ENCODE measurements around the gene USP43. TPM values are rescaled to one million over a fixed set of nuclear protein-coding genes. Genes with fewer than 3 reads are reported as not detected.

Gene USP43
- total and polyA plus RNA-seq, 2 donors (not counting 1 experiment from before 2014, with no cell fraction given) = 0.16 to 0.30 TPM

DNA sequence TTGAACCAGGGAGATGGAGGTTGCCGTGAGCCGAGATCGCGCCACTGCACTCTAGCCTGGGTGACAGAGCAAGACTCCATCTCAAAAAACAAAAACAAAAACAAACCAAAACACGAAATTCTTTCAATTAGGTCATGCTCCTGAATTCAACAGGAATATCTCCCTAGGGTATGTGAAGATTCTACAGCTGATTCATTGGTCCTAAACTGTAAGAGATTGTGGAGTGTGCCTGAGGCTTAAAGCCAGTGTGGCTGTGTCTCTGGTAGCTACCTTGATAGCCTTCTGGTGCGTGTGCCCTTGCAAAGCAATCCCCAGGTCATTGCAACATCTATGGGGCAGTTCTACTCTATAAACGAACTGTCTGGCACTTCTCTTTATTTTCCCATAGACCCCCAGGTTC is 48.4 kb downstream of the USP43 start:
- Histone ChIP-seq H3K4me2 (replicated peaks; ENCODE audit: low read depth, low read length, poor library complexity, severe bottlenecking) (no peak overlapping the region), H3K79me2 (ENCODE audit: control insufficient read depth, insufficient read depth, low read length) (no peaks in the 10 kb centered on the region), H3K4me1 (ENCODE audit: control insufficient read depth in 2 of 2, insufficient read depth in 2 of 2, low read length in 2 of 2) (no peaks in the 10 kb centered on the region), H3K27me3 (replicated peaks in 1 of 4; ENCODE audit: control extremely low read depth in 1 of 4, control insufficient read depth in 3 of 4, insufficient read depth in 4 of 4, low read length in 3 of 4) (no peaks in the 10 kb centered on the region), H3K36me3 (replicated peaks in 1 of 2; ENCODE audit: control extremely low read depth in 1 of 2, control insufficient read depth in 1 of 2, extremely low read depth in 1 of 2, insufficient read depth in 2 of 2, low read length in 1 of 2) (no peaks in the 10 kb centered on the region), H4K20me1 (ENCODE audit: control insufficient read depth, insufficient read depth, low read length, poor library complexity, severe bottlenecking) (no peaks in the 10 kb centered on the region), H2AFZ (ENCODE audit: insufficient read depth, low read depth, low read length, poor library complexity, severe bottlenecking) (no peak overlapping the region), H3K9me3 (ENCODE audit: control extremely low read depth in 1 of 3, control insufficient read depth in 2 of 3, insufficient read depth in 1 of 3, low read length in 2 of 3) (peaks cover 0 to 6% (median 0%) of the 10 kb centered on the region in 3 donors), H3K9ac (ENCODE audit: low read length) (no peak overlapping the region), H3K4me3 (ENCODE audit: control extremely low read depth in 1 of 5, extremely low read depth in 1 of 5, insufficient read depth in 1 of 5, low read depth in 2 of 5, low read length in 4 of 5) (no peak overlapping the region), H3K27ac (ENCODE audit: low read length in 2 of 2) (no peak overlapping the region)
- no peaks in the 10 kb centered on the region for H3K4me1 Mint-ChIP-seq
- POLR2A ChIA-PET = no interaction called here
- no peak overlapping the region for H3K27ac Mint-ChIP-seq
- no peak for DNase-seq
- no peak overlapping the region for H3K4me3 Mint-ChIP-seq
- H3K9me3 Mint-ChIP-seq (ENCODE audit: insufficient read depth) = no peaks in the 10 kb centered on the region
- no peaks in the 10 kb centered on the region for H3K27me3 Mint-ChIP-seq
- ATAC-seq (ENCODE audit: low read depth) = no peak
- intact Hi-C loops (cut with micrococcal nuclease) = no loop called here
- no peak for TF ChIP-seq EZH2 (IDR thresholded peaks at IDR 0.05; ENCODE audit: borderline replicate concordance, insufficient read depth, low read depth, low read length, poor library complexity, severe bottlenecking)
- TF ChIP-seq, protein P1, sequence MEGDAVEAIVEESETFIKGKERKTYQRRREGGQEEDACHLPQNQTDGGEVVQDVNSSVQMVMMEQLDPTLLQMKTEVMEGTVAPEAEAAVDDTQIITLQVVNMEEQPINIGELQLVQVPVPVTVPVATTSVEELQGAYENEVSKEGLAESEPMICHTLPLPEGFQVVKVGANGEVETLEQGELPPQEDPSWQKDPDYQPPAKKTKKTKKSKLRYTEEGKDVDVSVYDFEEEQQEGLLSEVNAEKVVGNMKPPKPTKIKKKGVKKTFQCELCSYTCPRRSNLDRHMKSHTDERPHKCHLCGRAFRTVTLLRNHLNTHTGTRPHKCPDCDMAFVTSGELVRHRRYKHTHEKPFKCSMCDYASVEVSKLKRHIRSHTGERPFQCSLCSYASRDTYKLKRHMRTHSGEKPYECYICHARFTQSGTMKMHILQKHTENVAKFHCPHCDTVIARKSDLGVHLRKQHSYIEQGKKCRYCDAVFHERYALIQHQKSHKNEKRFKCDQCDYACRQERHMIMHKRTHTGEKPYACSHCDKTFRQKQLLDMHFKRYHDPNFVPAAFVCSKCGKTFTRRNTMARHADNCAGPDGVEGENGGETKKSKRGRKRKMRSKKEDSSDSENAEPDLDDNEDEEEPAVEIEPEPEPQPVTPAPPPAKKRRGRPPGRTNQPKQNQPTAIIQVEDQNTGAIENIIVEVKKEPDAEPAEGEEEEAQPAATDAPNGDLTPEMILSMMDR (IDR thresholded peaks at IDR 0.05) = no peak
- CTCF ChIA-PET = no interaction called here
- 88% methylated on average over 2 of the region's 7 CpGs for WGBS (ENCODE audit: insufficient coverage)

GRCh38 chr17:9696279-9697044 is 51.1 kb downstream of the USP43 start:
- Histone ChIP-seq H4K20me1 (ENCODE audit: control insufficient read depth, insufficient read depth, low read length, poor library complexity, severe bottlenecking) (no peaks in the 10 kb centered on the region), H3K9me3 (ENCODE audit: control extremely low read depth in 1 of 3, control insufficient read depth in 2 of 3, insufficient read depth in 1 of 3, low read length in 2 of 3) (peaks cover 0 to 6% (median 0%) of the 10 kb centered on the region in 3 donors), H3K4me1 (ENCODE audit: control insufficient read depth in 2 of 2, insufficient read depth in 2 of 2, low read length in 2 of 2) (no peaks in the 10 kb centered on the region), H3K9ac (ENCODE audit: low read length) (no peak overlapping the region), H3K27ac (ENCODE audit: low read length in 2 of 2) (no peak overlapping the region), H3K36me3 (replicated peaks in 1 of 2; ENCODE audit: control extremely low read depth in 1 of 2, control insufficient read depth in 1 of 2, extremely low read depth in 1 of 2, insufficient read depth in 2 of 2, low read length in 1 of 2) (no peaks in the 10 kb centered on the region), H3K4me2 (replicated peaks; ENCODE audit: low read depth, low read length, poor library complexity, severe bottlenecking) (no peak overlapping the region), H3K4me3 (ENCODE audit: control extremely low read depth in 1 of 5, extremely low read depth in 1 of 5, insufficient read depth in 1 of 5, low read depth in 2 of 5, low read length in 4 of 5) (no peak overlapping the region), H3K27me3 (replicated peaks in 1 of 4; ENCODE audit: control extremely low read depth in 1 of 4, control insufficient read depth in 3 of 4, insufficient read depth in 4 of 4, low read length in 3 of 4) (no peaks in the 10 kb centered on the region), H3K79me2 (ENCODE audit: control insufficient read depth, insufficient read depth, low read length) (no peaks in the 10 kb centered on the region), H2AFZ (ENCODE audit: insufficient read depth, low read depth, low read length, poor library complexity, severe bottlenecking) (no peak overlapping the region)
- ChIA-PET CTCF (no interaction called here), POLR2A (no interaction called here)
- intact Hi-C loops (cut with micrococcal nuclease) = no loop called here
- no peak for ATAC-seq (ENCODE audit: low read depth)
- no peak for DNase-seq
- Mint-ChIP-seq H3K4me3 (no peak overlapping the region), H3K27me3 (no peaks in the 10 kb centered on the region), H3K9me3 (ENCODE audit: insufficient read depth) (no peaks in the 10 kb centered on the region), H3K4me1 (no peaks in the 10 kb centered on the region), H3K27ac (no peak overlapping the region)
- TF ChIP-seq, protein P1 (IDR thresholded peaks at IDR 0.05) = no peak
- TF ChIP-seq EZH2 (IDR thresholded peaks at IDR 0.05; ENCODE audit: borderline replicate concordance, insufficient read depth, low read depth, low read length, poor library complexity, severe bottlenecking) = no peak
- 94% methylated on average over 12 of the region's 12 CpGs for WGBS (ENCODE audit: insufficient coverage)
